DOHH2 (cell line): ENCODE results near the gene LAPTM4A.

ENCODE experiments used
- H3F3A ChIP-seq: fragments of 200-600 bp; sonication (generic), shearing (Covaris generic); 2 replicates; pipeline ENCODE4 v1.6.0; 2016; ENCODE audit warnings: antibody characterized with exemption, mild to moderate bottlenecking; ENCODE audit not compliant: control insufficient read depth, insufficient read depth
- H3K27ac ChIP-seq: fragments of 200-600 bp; sonication (generic); 2 replicates; pipeline ENCODE4 v1.5.1; 2014; ENCODE audit warnings: low read depth, mild to moderate bottlenecking, low read length, moderate library complexity
- H3K27me3 ChIP-seq: fragments of 200-600 bp; sonication (generic); 2 replicates; pipeline ENCODE4 v1.6.1; 2014; ENCODE audit warnings: mild to moderate bottlenecking, low read length, mixed read lengths; ENCODE audit not compliant: control insufficient read depth
- H3K36me3 ChIP-seq: fragments of 200-600 bp; sonication (generic); 2 replicates; pipeline ENCODE4 v1.6.1; 2014; ENCODE audit warnings: mild to moderate bottlenecking, low read length, moderate library complexity, mixed read lengths; ENCODE audit not compliant: control insufficient read depth
- H3K4me1 ChIP-seq: fragments of 200-600 bp; sonication (generic); 2 replicates; pipeline ENCODE4 v1.6.1; 2014; ENCODE audit warnings: mild to moderate bottlenecking, low read length, mixed read lengths; ENCODE audit not compliant: control insufficient read depth
- H3K4me2 ChIP-seq: fragments of 200-600 bp; sonication (generic); 2 replicates; pipeline ENCODE4 v1.6.0; 2014; ENCODE audit warnings: mild to moderate bottlenecking, low read length, moderate library complexity
- H3K4me3 ChIP-seq: fragments of 200-600 bp; sonication (generic); 2 replicates; pipeline ENCODE4 v1.5.1; 2014; ENCODE audit warnings: mild to moderate bottlenecking, low read length, mixed read lengths
- H3K79me2 ChIP-seq: fragments of 200-600 bp; sonication (generic); 2 replicates; pipeline ENCODE4 v1.6.1; 2014; ENCODE audit warnings: mild to moderate bottlenecking, low read length, mixed read lengths; ENCODE audit not compliant: control insufficient read depth
- H3K9me2 ChIP-seq: fragments of 200-600 bp; sonication (generic); replicated peaks from 2 replicates; pipeline ENCODE4 v1.6.1; 2014; ENCODE audit warnings: mild to moderate bottlenecking, low read length, mixed read lengths; ENCODE audit not compliant: control insufficient read depth
- H3K9me3 ChIP-seq: fragments of 200-600 bp; sonication (generic); 2 replicates; pipeline ENCODE4 v1.6.1; 2014; ENCODE audit warnings: antibody characterized with exemption, low read length, mixed read lengths; ENCODE audit not compliant: control insufficient read depth, insufficient read depth
- H4K20me1 ChIP-seq: fragments of 200-600 bp; sonication (generic); 2 replicates; pipeline ENCODE4 v1.6.0; 2014; ENCODE audit warnings: low read depth, mild to moderate bottlenecking, antibody characterized with exemption, low read length, moderate library complexity; ENCODE audit not compliant: control insufficient read depth, insufficient read depth
- CTCF ChIP-seq: fragments of 200-600 bp; sonication (generic); IDR thresholded peaks from one replicate; pipeline ENCODE4 v1.5.1; 2014; ENCODE audit warnings: antibody characterized with exemption, mild to moderate bottlenecking, low read depth, low read length; ENCODE audit not compliant: poor library complexity, severe bottlenecking
- EZH2phosphoT487 ChIP-seq: fragments of 200-600 bp; sonication (generic); IDR thresholded peaks from 2 replicates; pipeline ENCODE4 v1.6.1; 2017; ENCODE audit warnings: borderline replicate concordance, mild to moderate bottlenecking, antibody characterized with exemption, low read length, moderate library complexity, mixed read lengths

Gene LAPTM4A

GRCh38 chr2:20097889-20098714 is 46.7 kb upstream of the LAPTM4A start:
- Histone ChIP-seq H3K27me3 (peaks cover 24% of the 10 kb centered on the region), H3K36me3 (no peaks in the 10 kb centered on the region), H3K9me3 (no peaks in the 10 kb centered on the region), H3F3A (no peaks in the 10 kb centered on the region), H3K4me1 (no peaks in the 10 kb centered on the region), H3K4me2 (peak overlapping the region; percentile 6; the same call in 1 of the 2 replicates), H3K4me3 (no peak overlapping the region), H3K9me2 (no peaks in the 10 kb centered on the region), H3K79me2 (no peaks in the 10 kb centered on the region), H3K27ac (no peak overlapping the region), H4K20me1 (no peaks in the 10 kb centered on the region)
- no peak for TF ChIP-seq EZH2phosphoT487
- TF ChIP-seq CTCF, result peak; percentile 86

GRCh38 chr2:20095469-20095868 is 44.0 kb upstream of the LAPTM4A start:
- H3K4me1 ChIP-seq, result no peaks in the 10 kb centered on the region
- no peaks in the 10 kb centered on the region for H3F3A ChIP-seq
- peaks cover 19% of the 10 kb centered on the region for H3K27me3 ChIP-seq
- no peak overlapping the region for H3K27ac ChIP-seq
- H3K9me2 ChIP-seq, result no peaks in the 10 kb centered on the region
- no peak overlapping the region for H3K4me3 ChIP-seq
- no peaks in the 10 kb centered on the region for H3K9me3 ChIP-seq
- no peak overlapping the region for H3K4me2 ChIP-seq
- H3K36me3 ChIP-seq, result no peaks in the 10 kb centered on the region
- no peaks in the 10 kb centered on the region for H3K79me2 ChIP-seq
- no peaks in the 10 kb centered on the region for H4K20me1 ChIP-seq
- TF ChIP-seq EZH2phosphoT487, result no peak
- no peak for TF ChIP-seq CTCF

GRCh38 chr2:20094955-20095354 is 43.5 kb upstream of the LAPTM4A start:
- Histone ChIP-seq H3K9me2 (no peaks in the 10 kb centered on the region), H3K4me1 (no peaks in the 10 kb centered on the region), H3K9me3 (no peaks in the 10 kb centered on the region), H3K4me2 (no peak overlapping the region), H3F3A (no peaks in the 10 kb centered on the region), H3K27me3 (peaks cover 14% of the 10 kb centered on the region), H3K36me3 (no peaks in the 10 kb centered on the region), H3K4me3 (no peak overlapping the region), H3K27ac (no peak overlapping the region), H3K79me2 (no peaks in the 10 kb centered on the region), H4K20me1 (no peaks in the 10 kb centered on the region)
- TF ChIP-seq EZH2phosphoT487, result no peak
- TF ChIP-seq CTCF, result no peak
